ENCODE measurements around the gene SRSF3. TPM values are rescaled to one million over a fixed set of nuclear protein-coding genes. Genes with fewer than 3 reads are reported as not detected.

Gene SRSF3
- total RNA-seq, 1 experiment from 2014 or later, result 425 TPM

GRCh38 chr6:36627801-36628246 lies 33.7 kb downstream of the SRSF3 start:
- Mint-ChIP-seq H3K4me3 (ENCODE audit: unreplicated experiment) (no peak overlapping the region), H3K4me1 (ENCODE audit: low read depth, unreplicated experiment) (peaks cover 20% of the 10 kb centered on the region), H3K36me3 (ENCODE audit: insufficient read depth, unreplicated experiment) (no peaks in the 10 kb centered on the region), H3K27me3 (ENCODE audit: insufficient read depth, unreplicated experiment) (no peaks in the 10 kb centered on the region), H3K9me3 (ENCODE audit: unreplicated experiment) (no peaks in the 10 kb centered on the region), H3K27ac (ENCODE audit: unreplicated experiment) (no peak overlapping the region)
- H3K36me3 ChIP-seq (ENCODE audit: control insufficient read depth, insufficient read depth, low read length), result no peaks in the 10 kb centered on the region
- no peak for DNase-seq
- ChIA-PET POLR2A (no interaction called here), CTCF (interaction anchor here (0.6 to 1.0 kb wide), 3 partner anchors 51 to 155 kb away, joined by 3 read pairs; partner anchors contain the start of gene CDKN1A)
- intact Hi-C loops (cut with micrococcal nuclease; ENCODE audit: unreplicated experiment), result no loop called here
- H3K4me1 ChIP-seq, result peaks cover 15% of the 10 kb centered on the region
- no TSS peak for BruUV-seq (replicated peaks)
- no peaks in the 10 kb centered on the region for H3K27me3 ChIP-seq (replicated peaks; ENCODE audit: control insufficient read depth, insufficient read depth, low read length)
- H3K9me3 ChIP-seq, result no peaks in the 10 kb centered on the region
- H3K4me3 ChIP-seq (ENCODE audit: low read depth, low read length), result no peak overlapping the region
- no peak for TF ChIP-seq CTCF (IDR thresholded peaks at IDR 0.05; ENCODE audit: insufficient read depth in 1 of 2, low read depth in 1 of 2, low read length in 1 of 2, severe bottlenecking in 1 of 2, unreplicated experiment in 1 of 2)

- H3K36me3 ChIP-seq (ENCODE audit: control insufficient read depth, insufficient read depth, low read length), result no peaks in the 10 kb centered on the region
- H3K9me3 ChIP-seq, result no peaks in the 10 kb centered on the region
- no peaks in the 10 kb centered on the region for H3K9me3 Mint-ChIP-seq (ENCODE audit: unreplicated experiment)
- peaks cover 2% of the 10 kb centered on the region for H3K4me1 ChIP-seq
- ChIA-PET CTCF (no interaction called here), POLR2A (no interaction called here)
- no peaks in the 10 kb centered on the region for H3K27me3 Mint-ChIP-seq (ENCODE audit: insufficient read depth, unreplicated experiment)
- TF ChIP-seq CTCF (IDR thresholded peaks at IDR 0.05; ENCODE audit: insufficient read depth in 1 of 2, low read depth in 1 of 2, low read length in 1 of 2, severe bottlenecking in 1 of 2, unreplicated experiment in 1 of 2), result no peak
- peaks cover 5% of the 10 kb centered on the region for H3K4me1 Mint-ChIP-seq (ENCODE audit: low read depth, unreplicated experiment)
- no peak overlapping the region for H3K4me3 Mint-ChIP-seq (ENCODE audit: unreplicated experiment)
- H3K36me3 Mint-ChIP-seq (ENCODE audit: insufficient read depth, unreplicated experiment), result no peaks in the 10 kb centered on the region
- no TSS peak for BruUV-seq (replicated peaks)
- no peak overlapping the region for H3K4me3 ChIP-seq (ENCODE audit: low read depth, low read length)
- intact Hi-C loops (cut with micrococcal nuclease; ENCODE audit: unreplicated experiment), result no loop called here
- no peaks in the 10 kb centered on the region for H3K27me3 ChIP-seq (replicated peaks; ENCODE audit: control insufficient read depth, insufficient read depth, low read length)
- no peak for DNase-seq
- no peak overlapping the region for H3K27ac Mint-ChIP-seq (ENCODE audit: unreplicated experiment)
Observed at GRCh38 chr6:36629784-36630183, 35.6 kb downstream of the SRSF3 start.

GRCh38 chr6:36631326-36632011 lies 37.3 kb downstream of the SRSF3 start:
- no peaks in the 10 kb centered on the region for H3K27me3 ChIP-seq (replicated peaks; ENCODE audit: control insufficient read depth, insufficient read depth, low read length)

More at GRCh38 chr6:36631326-36632011, 37.3 kb downstream of the SRSF3 start:
- CTCF ChIA-PET, result interaction anchor here (1.2 kb wide), 2 partner anchors 16 to 47 kb away, joined by 3 to 4 read pairs; partner anchors contain the start of gene CDKN1A
- H3K4me3 ChIP-seq (ENCODE audit: low read depth, low read length), result no peak overlapping the region
- POLR2A ChIA-PET, result no interaction called here
- H3K4me1 ChIP-seq, result no peaks in the 10 kb centered on the region
- TF ChIP-seq CTCF (IDR thresholded peaks at IDR 0.05; ENCODE audit: insufficient read depth in 1 of 2, low read depth in 1 of 2, low read length in 1 of 2, severe bottlenecking in 1 of 2, unreplicated experiment in 1 of 2), result no peak
- Mint-ChIP-seq H3K9me3 (ENCODE audit: unreplicated experiment) (no peaks in the 10 kb centered on the region), H3K36me3 (ENCODE audit: insufficient read depth, unreplicated experiment) (no peaks in the 10 kb centered on the region), H3K4me1 (ENCODE audit: low read depth, unreplicated experiment) (no peaks in the 10 kb centered on the region), H3K4me3 (ENCODE audit: unreplicated experiment) (no peak overlapping the region), H3K27ac (ENCODE audit: unreplicated experiment) (no peak overlapping the region), H3K27me3 (ENCODE audit: insufficient read depth, unreplicated experiment) (no peaks in the 10 kb centered on the region)
- intact Hi-C loops (cut with micrococcal nuclease; ENCODE audit: unreplicated experiment), result no loop called here
- no peaks in the 10 kb centered on the region for H3K9me3 ChIP-seq
- no TSS peak for BruUV-seq (replicated peaks)
- no peaks in the 10 kb centered on the region for H3K36me3 ChIP-seq (ENCODE audit: control insufficient read depth, insufficient read depth, low read length)
- DNase-seq, result no peak
